GM23338 (cell line): Measurements from ENCODE around the gene FEM1A. TPM values are rescaled to one million over a fixed set of nuclear protein-coding genes. Genes with fewer than 3 reads are reported as not detected.

ENCODE experiments used
- ATAC-seq: fragments of 200-7000 bp; cut with Tn5 transposase; 3 replicates; pipeline ENCODE4 v1.9.1; 2020
- DNase-seq: peaks from one replicate; pipeline ENCODE4 v3.0.0-alpha.2; 2015; ENCODE audit warnings: low spot score
- H2AFZ ChIP-seq: fragments of 200-600 bp; sonication (generic); 2 replicates; pipeline ENCODE4 v1.8.0; 2016; ENCODE audit warnings: antibody characterized with exemption, mild to moderate bottlenecking, moderate library complexity
- H3F3A ChIP-seq: fragments of 200-600 bp; sonication (generic); replicated peaks from 2 replicates; pipeline ENCODE4 v1.8.0; 2017; ENCODE audit warnings: antibody characterized with exemption, mixed run types, low read depth
- H3K27ac ChIP-seq: fragments of 200-600 bp; sonication (generic); 2 replicates; pipeline ENCODE4 v1.6.1; 2016; ENCODE audit warnings: low read depth
- H3K27me3 ChIP-seq: fragments of 200-600 bp; sonication (generic); 2 replicates; pipeline ENCODE4 v1.8.0; 2016; ENCODE audit warnings: mild to moderate bottlenecking, mixed run types, moderate library complexity; ENCODE audit not compliant: insufficient read depth
- H3K36me3 ChIP-seq: fragments of 200-600 bp; sonication (generic); 2 replicates; pipeline ENCODE4 v1.8.0; 2016; ENCODE audit warnings: mild to moderate bottlenecking; ENCODE audit not compliant: insufficient read depth
- H3K4me1 ChIP-seq: fragments of 200-600 bp; sonication (generic); 2 replicates; pipeline ENCODE4 v1.8.0; 2016; ENCODE audit warnings: mild to moderate bottlenecking, moderate library complexity; ENCODE audit not compliant: insufficient read depth
- H3K4me2 ChIP-seq: fragments of 200-600 bp; sonication (generic); 2 replicates; pipeline ENCODE4 v1.7.1; 2017; ENCODE audit warnings: mixed run types
- H3K4me3 ChIP-seq: fragments of 200-600 bp; sonication (generic); 2 replicates; pipeline ENCODE4 v1.6.1; 2016; ENCODE audit warnings: mixed run types
- H3K79me2 ChIP-seq: fragments of 200-600 bp; sonication (generic); replicated peaks from 2 replicates; pipeline ENCODE4 v1.8.0; 2017; ENCODE audit warnings: mild to moderate bottlenecking; ENCODE audit not compliant: insufficient read depth
- H3K9me2 ChIP-seq: fragments of 200-600 bp; sonication (generic); 2 replicates; pipeline ENCODE4 v1.8.0; 2017; ENCODE audit not compliant: insufficient read depth
- H4K20me1 ChIP-seq: fragments of 200-600 bp; sonication (generic); replicated peaks from 2 replicates; pipeline ENCODE4 v1.8.0; 2017; ENCODE audit warnings: mild to moderate bottlenecking; ENCODE audit not compliant: insufficient read depth
- H3K27ac Mint-ChIP-seq: 2 replicates; pipeline ENCODE4 v1.8.0; 2020; ENCODE audit warnings: inconsistent platforms, mild to moderate bottlenecking, moderate library complexity, mixed read lengths
- H3K27me3 Mint-ChIP-seq: 3 replicates; pipeline ENCODE4 v1.8.0; 2022; ENCODE audit warnings: low read depth, mild to moderate bottlenecking, moderate library complexity, mixed read lengths, inconsistent platforms; ENCODE audit not compliant: insufficient read depth, poor library complexity
- H3K36me3 Mint-ChIP-seq: 3 replicates; pipeline ENCODE4 v1.8.0; 2021; ENCODE audit warnings: low read depth, mild to moderate bottlenecking, inconsistent platforms, moderate library complexity, mixed read lengths
- H3K4me1 Mint-ChIP-seq: 3 replicates; pipeline ENCODE4 v1.8.0; 2020; ENCODE audit warnings: mild to moderate bottlenecking, inconsistent platforms, mixed read lengths
- H3K4me3 Mint-ChIP-seq: 3 replicates; pipeline ENCODE4 v1.8.0; 2021; ENCODE audit warnings: moderate library complexity, mild to moderate bottlenecking, inconsistent platforms, mixed read lengths
- H3K9me3 Mint-ChIP-seq: 3 replicates; pipeline ENCODE4 v1.8.0; 2020; ENCODE audit warnings: moderate library complexity, mild to moderate bottlenecking, inconsistent platforms, mixed read lengths
- EZH2phosphoT487 ChIP-seq: fragments of 200-600 bp; sonication (generic); IDR thresholded peaks from one replicate; pipeline ENCODE4 v1.8.1; 2018; ENCODE audit warnings: antibody characterized with exemption; ENCODE audit not compliant: unreplicated experiment
- NANOG ChIP-seq: IDR thresholded peaks from 2 replicates; pipeline ENCODE4 v1.6.1; 2016; ENCODE audit warnings: antibody characterized with exemption, borderline replicate concordance
- STAT1 ChIP-seq: IDR thresholded peaks from one replicate; pipeline ENCODE4 v1.6.1; 2016; ENCODE audit warnings: antibody characterized with exemption; ENCODE audit not compliant: unreplicated experiment
- ZNF114 ChIP-seq: fragments of 250-450 bp; sonication (Bioruptor Pico); IDR thresholded peaks from 2 replicates; pipeline ENCODE4 v1.5.0; 2020; ENCODE audit warnings: mild to moderate bottlenecking, moderate library complexity
- ZNF331 ChIP-seq: fragments of 250-450 bp; sonication (Bioruptor Pico); IDR thresholded peaks from 2 replicates; pipeline ENCODE4 v1.5.0; 2020; ENCODE audit warnings: low read depth, mild to moderate bottlenecking, moderate library complexity
- microRNA-seq: library from miRNA; unstranded; fragments of <30 nt; microRNA quantifications from one replicate; pipeline ENCODE4, GENCODE V29; 2017
- polyA plus RNA-seq: library from polyadenylated mRNA; unstranded; fragments of >200 nt; fragmentation: Nextera tagmentation; extraction: Ambion mirVana; gene quantifications from 2 replicates; pipeline ENCODE4 v1.2.1, GENCODE V29; 2016
- small RNA-seq: library from RNA; depleted of rRNA; stranded (forward); fragments of <200 nt; gene quantifications from one replicate; pipeline ENCODE3, GENCODE V24; 2014; ENCODE audit warnings: low replicate concordance
- total RNA-seq: library from RNA; depleted of rRNA; stranded (reverse); fragments of >200 nt; shearing (Covaris generic); gene quantifications from 2 replicates; pipeline ENCODE4 v1.2.3, GENCODE V29; 2014; rRNA removed
- TF ChIP-seq, protein P1 (sequence below), 2 experiments: fragments of 200-600 bp in 1 of 2; sonication (generic) in 1 of 2; conservative IDR thresholded peaks; 2 replicates each; pipeline versions ENCODE4 v1.5.1 to v1.6.1; 2016 to 2017; ENCODE audit warnings: antibody characterized with exemption in 2 of 2, low read depth in 2 of 2, mild to moderate bottlenecking in 2 of 2, moderate library complexity in 1 of 2

Gene FEM1A
- total and polyA plus RNA-seq, 2 experiments from 2014 or later = 0.87 to 16.5 TPM

DNA sequence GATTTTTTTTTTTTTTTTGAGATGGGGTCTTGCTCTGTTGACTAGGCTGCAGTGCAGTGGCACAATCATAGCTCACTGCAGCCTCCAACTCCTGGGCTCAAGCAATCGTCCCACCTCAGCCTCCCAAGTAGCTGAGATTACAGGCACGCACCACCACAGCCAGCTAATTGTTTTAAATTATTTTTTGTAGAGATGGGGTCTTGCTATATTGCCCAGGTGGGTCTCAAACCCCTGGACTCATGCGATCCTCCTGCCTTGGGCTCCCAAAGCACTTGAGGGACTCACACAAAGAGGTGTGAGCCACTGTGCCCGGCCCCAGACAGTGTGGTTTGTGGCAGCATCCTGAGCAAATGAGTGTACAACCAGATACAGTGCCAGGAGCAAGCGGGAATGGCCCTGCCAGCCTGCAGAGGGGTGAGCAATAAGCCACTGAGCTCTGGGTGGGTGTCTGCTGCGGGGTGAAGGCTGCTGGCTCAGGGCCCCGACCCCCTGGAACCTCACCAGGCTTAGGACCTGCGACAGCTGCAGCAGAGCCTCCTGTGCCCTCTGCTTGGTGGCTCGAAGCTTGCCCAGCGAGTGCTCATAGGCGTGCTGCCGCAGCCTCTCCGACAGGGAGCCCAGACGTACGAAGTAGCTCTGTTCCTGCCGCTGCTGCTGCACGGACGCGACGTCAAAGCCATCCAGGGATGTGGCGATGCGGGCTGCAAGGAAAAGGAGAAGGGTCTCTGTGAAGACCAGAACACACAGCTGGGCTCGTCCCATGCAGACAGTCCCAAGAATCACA, 55.8 kb downstream of the FEM1A start (continued):
- TF ChIP-seq, protein P1, sequence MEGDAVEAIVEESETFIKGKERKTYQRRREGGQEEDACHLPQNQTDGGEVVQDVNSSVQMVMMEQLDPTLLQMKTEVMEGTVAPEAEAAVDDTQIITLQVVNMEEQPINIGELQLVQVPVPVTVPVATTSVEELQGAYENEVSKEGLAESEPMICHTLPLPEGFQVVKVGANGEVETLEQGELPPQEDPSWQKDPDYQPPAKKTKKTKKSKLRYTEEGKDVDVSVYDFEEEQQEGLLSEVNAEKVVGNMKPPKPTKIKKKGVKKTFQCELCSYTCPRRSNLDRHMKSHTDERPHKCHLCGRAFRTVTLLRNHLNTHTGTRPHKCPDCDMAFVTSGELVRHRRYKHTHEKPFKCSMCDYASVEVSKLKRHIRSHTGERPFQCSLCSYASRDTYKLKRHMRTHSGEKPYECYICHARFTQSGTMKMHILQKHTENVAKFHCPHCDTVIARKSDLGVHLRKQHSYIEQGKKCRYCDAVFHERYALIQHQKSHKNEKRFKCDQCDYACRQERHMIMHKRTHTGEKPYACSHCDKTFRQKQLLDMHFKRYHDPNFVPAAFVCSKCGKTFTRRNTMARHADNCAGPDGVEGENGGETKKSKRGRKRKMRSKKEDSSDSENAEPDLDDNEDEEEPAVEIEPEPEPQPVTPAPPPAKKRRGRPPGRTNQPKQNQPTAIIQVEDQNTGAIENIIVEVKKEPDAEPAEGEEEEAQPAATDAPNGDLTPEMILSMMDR (conservative IDR thresholded peaks at IDR 0.05; ENCODE audit: low read depth in 2 of 2) = no peak
- TF ChIP-seq ZNF331 (no peak), ZNF114 (CRISPR knock-in tag) (no peak)

DNA sequence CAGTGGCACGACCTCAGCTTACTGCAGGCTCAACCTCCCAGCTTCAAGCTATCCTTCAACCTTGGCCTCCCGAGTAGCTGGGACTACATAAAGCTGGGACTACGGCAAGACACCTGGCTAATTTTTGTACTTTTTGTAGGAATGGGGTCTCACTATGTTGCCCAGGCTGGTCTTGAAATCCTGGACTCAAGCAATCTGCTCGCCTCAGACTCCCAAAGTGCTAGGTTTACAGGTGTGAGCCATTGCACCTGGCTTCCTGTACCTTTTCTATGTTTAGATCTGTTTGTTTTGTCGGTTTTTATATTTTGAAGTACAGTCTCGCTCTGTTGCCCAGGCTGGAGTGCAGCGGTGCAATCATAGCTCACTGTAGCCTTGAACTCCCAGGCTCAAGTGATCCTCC, 57.5 kb downstream of the FEM1A start:
- ATAC-seq = no peak
- H3K36me3 ChIP-seq = peaks cover 3% of the 10 kb centered on the region; the same call in 1 of the 2 replicates
- no peaks in the 10 kb centered on the region for H3K27me3 ChIP-seq
- no peaks in the 10 kb centered on the region for H3K9me3 Mint-ChIP-seq
- H3K4me3 ChIP-seq = no peak overlapping the region
- H3K27ac ChIP-seq = no peak overlapping the region
- no peaks in the 10 kb centered on the region for H3K4me1 ChIP-seq
- peaks cover 13% of the 10 kb centered on the region for H3K27me3 Mint-ChIP-seq
- no peak overlapping the region for H2AFZ ChIP-seq
- H3K27ac Mint-ChIP-seq = no peak overlapping the region
- no peaks in the 10 kb centered on the region for H3K79me2 ChIP-seq
- H3K4me3 Mint-ChIP-seq = no peak overlapping the region
- no peaks in the 10 kb centered on the region for H3K9me2 ChIP-seq
- no peaks in the 10 kb centered on the region; the same call in 1 of the 2 replicates for H4K20me1 ChIP-seq
- H3F3A ChIP-seq = no peaks in the 10 kb centered on the region
- DNase-seq = no peak
- no peaks in the 10 kb centered on the region for H3K4me1 Mint-ChIP-seq
- no peak overlapping the region for H3K4me2 ChIP-seq
- TF ChIP-seq, protein P1 (conservative IDR thresholded peaks at IDR 0.05; ENCODE audit: low read depth in 2 of 2) = no peak
- TF ChIP-seq NANOG (no peak), STAT1 (no peak), ZNF114 (CRISPR knock-in tag) (no peak), EZH2phosphoT487 (no peak)
- peaks cover 36% of the 10 kb centered on the region; the same call in 2 of the 3 replicates for H3K36me3 Mint-ChIP-seq

Small RNA genes lying within 50 kb of the gene (microRNA-seq; reads per million reads assigned to microRNA genes)
- 1.3 reads per million for gene MIR7-3

Small RNA genes lying within 50 kb of the gene (small RNA-seq; reads per million reads assigned to genes)
- not detected for gene MIR7-3

Other genes with a start within 250 kb of the FEM1A start
- gene SEMA6B, start 232.1 kb upstream of the FEM1A start, total RNA-seq = 39.8 and 42.7 TPM in 2 replicates
- gene SEMA6B, start 232.1 kb upstream of the FEM1A start, polyA plus RNA-seq = 5.3 and 6.9 TPM in 2 replicates
- 3.3 and 4.1 TPM in 2 replicates for gene TNFAIP8L1, start 152.2 kb upstream of the FEM1A start, total RNA-seq
- 2.7 and 3.2 TPM in 2 replicates for gene TNFAIP8L1, start 152.2 kb upstream of the FEM1A start, polyA plus RNA-seq
- gene MYDGF, start 121.4 kb upstream of the FEM1A start, total RNA-seq = 42.3 and 49.4 TPM in 2 replicates
- 99.5 and 99.7 TPM in 2 replicates for gene MYDGF, start 121.4 kb upstream of the FEM1A start, polyA plus RNA-seq
- 30.8 and 49.2 TPM in 2 replicates for gene DPP9, start 67.9 kb upstream of the FEM1A start, total RNA-seq
- gene DPP9, start 67.9 kb upstream of the FEM1A start, polyA plus RNA-seq = 18.6 and 19.5 TPM in 2 replicates
- 0.31 and 0.38 TPM in 2 replicates for gene TICAM1, start 40.0 kb downstream of the FEM1A start, total RNA-seq
- gene TICAM1, start 40.0 kb downstream of the FEM1A start, polyA plus RNA-seq = 0.32 and 0.38 TPM in 2 replicates
- 45.9 and 59.9 TPM in 2 replicates for gene PLIN3, start 75.9 kb downstream of the FEM1A start, total RNA-seq
- 38.0 and 39.0 TPM in 2 replicates for gene PLIN3, start 75.9 kb downstream of the FEM1A start, polyA plus RNA-seq
- not detected in 2 replicates for gene ARRDC5, start 111.2 kb downstream of the FEM1A start, total RNA-seq
- gene ARRDC5, start 111.2 kb downstream of the FEM1A start, polyA plus RNA-seq = not detected in 2 replicates
- gene UHRF1, start 117.8 kb downstream of the FEM1A start, total RNA-seq = 40.9 and 45.7 TPM in 2 replicates
- 20.3 and 24.5 TPM in 2 replicates for gene UHRF1, start 117.8 kb downstream of the FEM1A start, polyA plus RNA-seq
- gene KDM4B, start 177.4 kb downstream of the FEM1A start, total RNA-seq = 27.6 and 35.7 TPM in 2 replicates
- 8.7 and 9.1 TPM in 2 replicates for gene KDM4B, start 177.4 kb downstream of the FEM1A start, polyA plus RNA-seq